ENCODE data around the gene RBM20.

Gene RBM20

GRCh38 chr10:110684800-110685446 lies 40.8 kb downstream of the RBM20 start:
- Histone ChIP-seq H3K27me3 (ENCODE audit: low read depth, low read length) (no peaks in the 10 kb centered on the region), H3K27ac (ENCODE audit: low read length) (no peak overlapping the region), H3K4me3 (ENCODE audit: low read depth in 1 of 2, low read length in 2 of 2) (no peak overlapping the region), H3K9me3 (ENCODE audit: control insufficient read depth in 1 of 2, low read length in 2 of 2) (no peaks in the 10 kb centered on the region), H3K4me1 (ENCODE audit: control insufficient read depth in 1 of 2, insufficient read depth in 2 of 2, low read length in 2 of 2) (peaks cover 0 to 8% of the 10 kb centered on the region in 2 donors), H3K36me3 (ENCODE audit: control insufficient read depth in 1 of 2, insufficient read depth in 2 of 2, low read length in 2 of 2) (no peaks in the 10 kb centered on the region)

- Histone ChIP-seq H3K36me3 (ENCODE audit: control insufficient read depth in 1 of 2, insufficient read depth in 2 of 2, low read length in 2 of 2) (no peaks in the 10 kb centered on the region), H3K27me3 (ENCODE audit: low read depth, low read length) (no peaks in the 10 kb centered on the region), H3K4me1 (ENCODE audit: control insufficient read depth in 1 of 2, insufficient read depth in 2 of 2, low read length in 2 of 2) (peaks cover 0 to 8% of the 10 kb centered on the region in 2 donors), H3K9me3 (ENCODE audit: control insufficient read depth in 1 of 2, low read length in 2 of 2) (no peaks in the 10 kb centered on the region), H3K27ac (ENCODE audit: low read length) (no peak overlapping the region), H3K4me3 (ENCODE audit: low read depth in 1 of 2, low read length in 2 of 2) (no peak overlapping the region)
These were observed 41.9 kb downstream of the RBM20 start for GRCh38 chr10:110686047-110686446.

GRCh38 chr10:110686949-110687348 lies 42.8 kb downstream of the RBM20 start:
- H3K27me3 ChIP-seq (ENCODE audit: low read depth, low read length): no peaks in the 10 kb centered on the region
- H3K4me3 ChIP-seq (ENCODE audit: low read depth in 1 of 2, low read length in 2 of 2): no peak overlapping the region
- H3K27ac ChIP-seq (ENCODE audit: low read length): no peak overlapping the region
- H3K36me3 ChIP-seq (ENCODE audit: control insufficient read depth in 1 of 2, insufficient read depth in 2 of 2, low read length in 2 of 2): no peaks in the 10 kb centered on the region
- H3K9me3 ChIP-seq (ENCODE audit: control insufficient read depth in 1 of 2, low read length in 2 of 2): no peaks in the 10 kb centered on the region
- H3K4me1 ChIP-seq (ENCODE audit: control insufficient read depth in 1 of 2, insufficient read depth in 2 of 2, low read length in 2 of 2): peaks cover 0 to 8% of the 10 kb centered on the region in 2 donors

GRCh38 chr10:110687400-110687799 lies 43.3 kb downstream of the RBM20 start:
- no peak overlapping the region for H3K27ac ChIP-seq (ENCODE audit: low read length)
- H3K36me3 ChIP-seq (ENCODE audit: control insufficient read depth in 1 of 2, insufficient read depth in 2 of 2, low read length in 2 of 2): no peaks in the 10 kb centered on the region
- no peak overlapping the region for H3K4me3 ChIP-seq (ENCODE audit: low read depth in 1 of 2, low read length in 2 of 2)
- no peaks in the 10 kb centered on the region for H3K9me3 ChIP-seq (ENCODE audit: control insufficient read depth in 1 of 2, low read length in 2 of 2)
- peaks cover 0 to 8% of the 10 kb centered on the region in 2 donors for H3K4me1 ChIP-seq (ENCODE audit: control insufficient read depth in 1 of 2, insufficient read depth in 2 of 2, low read length in 2 of 2)
- H3K27me3 ChIP-seq (ENCODE audit: low read depth, low read length): no peaks in the 10 kb centered on the region

- Histone ChIP-seq H3K4me1 (ENCODE audit: control insufficient read depth in 1 of 2, insufficient read depth in 2 of 2, low read length in 2 of 2) (peaks cover 0 to 8% of the 10 kb centered on the region in 2 donors), H3K9me3 (ENCODE audit: control insufficient read depth in 1 of 2, low read length in 2 of 2) (peaks cover 3 to 6% of the 10 kb centered on the region in 2 donors), H3K27me3 (ENCODE audit: low read depth, low read length) (no peaks in the 10 kb centered on the region), H3K4me3 (ENCODE audit: low read depth in 1 of 2, low read length in 2 of 2) (no peak overlapping the region), H3K27ac (ENCODE audit: low read length) (no peak overlapping the region), H3K36me3 (ENCODE audit: control insufficient read depth in 1 of 2, insufficient read depth in 2 of 2, low read length in 2 of 2) (no peaks in the 10 kb centered on the region)
These were observed 47.0 kb downstream of the RBM20 start for GRCh38 chr10:110691139-110691538.

- Histone ChIP-seq H3K4me3 (ENCODE audit: low read depth in 1 of 2, low read length in 2 of 2) (no peak overlapping the region), H3K4me1 (ENCODE audit: control insufficient read depth in 1 of 2, insufficient read depth in 2 of 2, low read length in 2 of 2) (no peaks in the 10 kb centered on the region), H3K27ac (ENCODE audit: low read length) (no peak overlapping the region), H3K9me3 (ENCODE audit: control insufficient read depth in 1 of 2, low read length in 2 of 2) (peaks cover 3 to 6% of the 10 kb centered on the region in 2 donors), H3K36me3 (ENCODE audit: control insufficient read depth in 1 of 2, insufficient read depth in 2 of 2, low read length in 2 of 2) (no peaks in the 10 kb centered on the region), H3K27me3 (ENCODE audit: low read depth, low read length) (no peaks in the 10 kb centered on the region)
These were observed 50.1 kb downstream of the RBM20 start for GRCh38 chr10:110694263-110694662.

- no peaks in the 10 kb centered on the region for H3K27me3 ChIP-seq (ENCODE audit: low read depth, low read length)
- no peak overlapping the region for H3K4me3 ChIP-seq (ENCODE audit: low read depth in 1 of 2, low read length in 2 of 2)
- no peak overlapping the region for H3K27ac ChIP-seq (ENCODE audit: low read length)
- no peaks in the 10 kb centered on the region for H3K36me3 ChIP-seq (ENCODE audit: control insufficient read depth in 1 of 2, insufficient read depth in 2 of 2, low read length in 2 of 2)
- peaks cover 3 to 6% of the 10 kb centered on the region in 2 donors for H3K9me3 ChIP-seq (ENCODE audit: control insufficient read depth in 1 of 2, low read length in 2 of 2)
- no peaks in the 10 kb centered on the region for H3K4me1 ChIP-seq (ENCODE audit: control insufficient read depth in 1 of 2, insufficient read depth in 2 of 2, low read length in 2 of 2)
These were observed 50.8 kb downstream of the RBM20 start for GRCh38 chr10:110694820-110695538.

- Histone ChIP-seq H3K27ac (ENCODE audit: low read length) (no peak overlapping the region), H3K36me3 (ENCODE audit: control insufficient read depth in 1 of 2, insufficient read depth in 2 of 2, low read length in 2 of 2) (no peaks in the 10 kb centered on the region), H3K4me3 (ENCODE audit: low read depth in 1 of 2, low read length in 2 of 2) (no peak overlapping the region), H3K4me1 (ENCODE audit: control insufficient read depth in 1 of 2, insufficient read depth in 2 of 2, low read length in 2 of 2) (no peaks in the 10 kb centered on the region), H3K27me3 (ENCODE audit: low read depth, low read length) (no peaks in the 10 kb centered on the region), H3K9me3 (ENCODE audit: control insufficient read depth in 1 of 2, low read length in 2 of 2) (peaks cover 3 to 6% of the 10 kb centered on the region in 2 donors)
These were observed 51.4 kb downstream of the RBM20 start for GRCh38 chr10:110695539-110695886.

- no peak overlapping the region for H3K4me3 ChIP-seq (ENCODE audit: low read depth in 1 of 2, low read length in 2 of 2)
- H3K36me3 ChIP-seq (ENCODE audit: control insufficient read depth in 1 of 2, insufficient read depth in 2 of 2, low read length in 2 of 2): no peaks in the 10 kb centered on the region
- H3K27me3 ChIP-seq (ENCODE audit: low read depth, low read length): no peaks in the 10 kb centered on the region
- H3K9me3 ChIP-seq (ENCODE audit: control insufficient read depth in 1 of 2, low read length in 2 of 2): peaks cover 3 to 6% of the 10 kb centered on the region in 2 donors
- H3K4me1 ChIP-seq (ENCODE audit: control insufficient read depth in 1 of 2, insufficient read depth in 2 of 2, low read length in 2 of 2): no peaks in the 10 kb centered on the region
- H3K27ac ChIP-seq (ENCODE audit: low read length): no peak overlapping the region
These were observed 52.3 kb downstream of the RBM20 start for GRCh38 chr10:110696436-110696835.

GRCh38 chr10:110698340-110698739 lies 54.2 kb downstream of the RBM20 start:
- H3K4me3 ChIP-seq (ENCODE audit: low read depth in 1 of 2, low read length in 2 of 2): no peak overlapping the region
- H3K27ac ChIP-seq (ENCODE audit: low read length): no peak overlapping the region
- no peaks in the 10 kb centered on the region for H3K27me3 ChIP-seq (ENCODE audit: low read depth, low read length)
- no peaks in the 10 kb centered on the region for H3K9me3 ChIP-seq (ENCODE audit: control insufficient read depth in 1 of 2, low read length in 2 of 2)
- H3K36me3 ChIP-seq (ENCODE audit: control insufficient read depth in 1 of 2, insufficient read depth in 2 of 2, low read length in 2 of 2): no peaks in the 10 kb centered on the region
- no peaks in the 10 kb centered on the region for H3K4me1 ChIP-seq (ENCODE audit: control insufficient read depth in 1 of 2, insufficient read depth in 2 of 2, low read length in 2 of 2)

GRCh38 chr10:110698782-110699201 lies 54.7 kb downstream of the RBM20 start:
- no peaks in the 10 kb centered on the region for H3K36me3 ChIP-seq (ENCODE audit: control insufficient read depth in 1 of 2, insufficient read depth in 2 of 2, low read length in 2 of 2)
- H3K4me1 ChIP-seq (ENCODE audit: control insufficient read depth in 1 of 2, insufficient read depth in 2 of 2, low read length in 2 of 2): no peaks in the 10 kb centered on the region
- H3K9me3 ChIP-seq (ENCODE audit: control insufficient read depth in 1 of 2, low read length in 2 of 2): no peaks in the 10 kb centered on the region
- no peak overlapping the region for H3K27ac ChIP-seq (ENCODE audit: low read length)
- H3K27me3 ChIP-seq (ENCODE audit: low read depth, low read length): no peaks in the 10 kb centered on the region
- H3K4me3 ChIP-seq (ENCODE audit: low read depth in 1 of 2, low read length in 2 of 2): no peak overlapping the region

Measured in muscle layer of duodenum (tissue), 2 donors.